GM12865 (cell line): ENCODE measurements around the gene MYL5.

ENCODE experiments used
- DNase-seq: peaks from one replicate; pipeline ENCODE4 v3.0.0; 2010; ENCODE audit warnings: low read depth
- H3K4me3 ChIP-seq: 2 replicates; pipeline ENCODE4 v1.5.1; 2011; ENCODE audit warnings: mild to moderate bottlenecking, low read depth, low read length, control low read depth
- CTCF ChIP-seq: IDR thresholded peaks from 2 replicates; pipeline ENCODE4 v1.5.1; 2011; ENCODE audit warnings: low read length, control low read depth, low read depth, inconsistent platforms; ENCODE audit not compliant: insufficient read depth; ENCODE audit errors: missing control alignments

MYL5 gene

DNA sequence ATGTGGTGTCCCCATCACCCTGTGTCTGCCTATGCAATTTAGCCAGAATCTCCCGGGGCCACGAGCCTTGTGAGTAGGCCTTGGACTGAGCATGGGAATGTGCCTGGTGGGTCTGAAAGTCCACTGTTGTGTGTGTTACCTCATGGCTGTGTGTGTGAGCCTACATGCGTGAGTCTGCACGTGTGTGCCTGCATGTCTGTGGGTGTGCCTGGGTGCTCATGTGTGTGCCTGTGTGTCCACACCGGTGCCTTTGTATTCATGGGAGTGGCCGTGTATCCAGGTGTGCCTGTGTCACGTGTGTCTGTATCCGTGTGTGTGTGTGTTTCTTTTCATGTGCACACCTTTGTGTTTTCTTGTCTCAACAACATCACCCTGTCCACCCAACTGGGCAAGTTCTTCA is 14.5 kb upstream of the MYL5 start:
- DNase-seq = no peak
- H3K4me3 ChIP-seq = no peak overlapping the region
- TF ChIP-seq CTCF = no peak

DNA sequence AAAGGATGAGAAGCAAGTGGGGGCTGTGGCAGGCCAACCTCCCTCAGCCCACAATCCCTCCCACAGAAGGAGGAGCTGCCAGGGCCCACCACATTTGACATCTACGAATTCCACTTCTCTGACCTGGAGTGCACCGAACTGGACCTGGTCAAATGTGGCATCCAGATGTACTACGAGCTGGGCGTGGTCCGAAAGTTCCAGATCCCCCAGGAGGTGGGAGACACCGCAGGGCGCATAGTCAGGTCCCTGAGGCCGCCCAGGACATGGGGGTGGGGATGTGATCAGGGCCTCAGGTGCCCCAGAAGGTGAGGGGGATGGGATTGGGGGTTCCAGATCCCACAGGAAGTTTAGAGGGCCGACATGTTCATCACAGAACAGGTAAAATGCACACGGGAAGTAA is 13.9 kb upstream of the MYL5 start:
- DNase-seq = no peak
- no peak overlapping the region for H3K4me3 ChIP-seq
- TF ChIP-seq CTCF = no peak

- no peak overlapping the region for H3K4me3 ChIP-seq
- no peak for TF ChIP-seq CTCF
- no peak for DNase-seq
Measured at GRCh38 chr4:661231-661630, 13.1 kb upstream of the MYL5 start.

- no peak overlapping the region for H3K4me3 ChIP-seq
- no peak for DNase-seq
- no peak for TF ChIP-seq CTCF
Measured at GRCh38 chr4:661881-662761, 12.2 kb upstream of the MYL5 start.

DNA sequence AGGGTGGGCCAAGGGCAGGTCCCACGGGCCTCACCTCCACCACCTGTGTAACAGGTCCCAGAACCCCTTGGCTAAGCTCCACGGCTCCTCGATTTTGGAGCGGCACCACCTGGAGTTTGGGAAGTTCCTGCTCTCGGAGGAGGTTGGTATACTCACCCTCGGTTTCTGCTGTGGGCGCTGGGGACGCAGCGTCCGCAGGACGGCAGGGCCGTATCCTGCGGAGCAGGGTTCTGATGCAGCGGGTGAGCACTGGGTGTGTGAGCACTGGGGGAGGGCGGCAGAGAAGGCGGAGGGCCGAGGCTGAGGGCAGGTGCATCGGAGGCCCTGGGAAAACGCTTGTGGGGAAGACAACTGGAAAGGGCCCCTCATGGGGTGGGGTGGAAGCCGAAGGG is 11.3 kb upstream of the MYL5 start:
- peak overlapping the region; percentile 64 for H3K4me3 ChIP-seq
- DNase-seq = no peak
- TF ChIP-seq CTCF = no peak

DNA sequence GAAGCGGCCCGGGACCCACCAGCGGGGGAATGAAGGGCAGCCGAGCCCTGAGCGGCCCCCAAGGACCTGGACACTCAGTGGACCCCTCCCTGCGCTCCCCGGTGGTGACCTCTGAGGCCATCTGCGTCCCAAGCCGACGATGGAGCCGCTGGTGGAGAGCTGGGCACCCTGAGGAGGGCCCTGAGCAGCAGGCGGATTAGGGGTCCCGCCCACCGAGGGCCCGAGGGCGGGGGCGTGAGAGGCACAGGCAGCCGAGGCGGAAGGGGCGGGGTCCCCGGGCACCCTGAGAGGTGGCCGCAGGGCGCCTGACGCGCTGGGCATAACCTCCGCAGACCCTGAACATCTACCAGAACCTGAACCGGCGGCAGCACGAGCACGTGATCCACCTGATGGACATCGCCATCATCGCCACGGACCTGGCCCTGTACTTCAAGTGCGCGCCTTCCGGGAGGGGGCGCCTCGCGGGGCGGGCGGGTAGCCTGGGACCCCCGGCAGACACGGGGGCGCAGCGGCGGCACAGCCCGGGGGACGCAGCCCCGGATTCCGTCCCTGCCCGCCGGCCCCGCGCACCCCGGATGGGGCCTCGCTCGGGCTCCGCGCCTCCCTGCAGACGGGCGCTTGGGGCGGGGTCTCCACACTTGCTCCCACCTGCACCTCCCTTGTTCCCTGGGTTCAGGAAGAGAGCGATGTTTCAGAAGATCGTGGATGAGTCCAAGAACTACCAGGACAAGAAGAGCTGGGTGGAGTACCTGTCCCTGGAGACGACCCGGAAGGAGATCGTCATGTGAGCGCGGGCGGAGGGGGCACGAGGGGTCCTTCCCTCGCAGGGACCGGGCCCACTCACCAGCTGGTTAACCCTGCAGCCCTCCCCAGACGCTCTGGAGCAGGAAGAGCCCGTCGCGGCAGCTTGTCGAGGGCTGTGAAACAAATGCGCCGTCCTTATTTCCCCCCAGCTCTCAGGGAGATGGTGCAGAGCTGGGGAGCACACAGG is 10.6 kb upstream of the MYL5 start:
- H3K4me3 ChIP-seq = peak overlapping the region; percentile 64
- peak; percentile 72 for DNase-seq
- peak; percentile 3 for TF ChIP-seq CTCF
